Skin of body (tissue), 1 donor: ENCODE data around the gene PHYH. TPM values are rescaled to one million over a fixed set of nuclear protein-coding genes. Genes with fewer than 3 reads are reported as not detected.

ENCODE experiments used
- total RNA-seq: library from RNA; depleted of rRNA; stranded (reverse); fragments of >200 nt; gene quantifications from one replicate; pipeline ENCODE4 v1.2.3, GENCODE V29; 2014

The PHYH gene
- total RNA-seq, 1 donor from 2014 or later = 21.6 TPM

Other genes starting within 250 kb of the PHYH start
- gene OPTN, start 199.9 kb downstream of the PHYH start, total RNA-seq = 46.0 TPM
- gene MCM10, start 138.5 kb downstream of the PHYH start, total RNA-seq = 5.8 TPM
- not detected for gene UCMA, start 65.7 kb downstream of the PHYH start, total RNA-seq
- 38.3 TPM for gene SEPHS1, start 48.2 kb upstream of the PHYH start, total RNA-seq
- gene BEND7, start 228.9 kb upstream of the PHYH start, total RNA-seq = 6.9 TPM